ENCODE data around the gene EZR.

Gene EZR

GRCh38 chr6:158852312-158853071 is 33.3 kb upstream of the EZR start:
- CTCF ChIA-PET = interaction anchor here (1.2 to 2.0 kb wide), 3 partner anchors 17 to 33 kb away, joined by 3 to 4 read pairs (median 4); partner anchors contain the start of gene EZR
- TF ChIP-seq, protein P1, sequence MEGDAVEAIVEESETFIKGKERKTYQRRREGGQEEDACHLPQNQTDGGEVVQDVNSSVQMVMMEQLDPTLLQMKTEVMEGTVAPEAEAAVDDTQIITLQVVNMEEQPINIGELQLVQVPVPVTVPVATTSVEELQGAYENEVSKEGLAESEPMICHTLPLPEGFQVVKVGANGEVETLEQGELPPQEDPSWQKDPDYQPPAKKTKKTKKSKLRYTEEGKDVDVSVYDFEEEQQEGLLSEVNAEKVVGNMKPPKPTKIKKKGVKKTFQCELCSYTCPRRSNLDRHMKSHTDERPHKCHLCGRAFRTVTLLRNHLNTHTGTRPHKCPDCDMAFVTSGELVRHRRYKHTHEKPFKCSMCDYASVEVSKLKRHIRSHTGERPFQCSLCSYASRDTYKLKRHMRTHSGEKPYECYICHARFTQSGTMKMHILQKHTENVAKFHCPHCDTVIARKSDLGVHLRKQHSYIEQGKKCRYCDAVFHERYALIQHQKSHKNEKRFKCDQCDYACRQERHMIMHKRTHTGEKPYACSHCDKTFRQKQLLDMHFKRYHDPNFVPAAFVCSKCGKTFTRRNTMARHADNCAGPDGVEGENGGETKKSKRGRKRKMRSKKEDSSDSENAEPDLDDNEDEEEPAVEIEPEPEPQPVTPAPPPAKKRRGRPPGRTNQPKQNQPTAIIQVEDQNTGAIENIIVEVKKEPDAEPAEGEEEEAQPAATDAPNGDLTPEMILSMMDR (IDR thresholded peaks at IDR 0.05; ENCODE audit: control extremely low read depth, extremely low read depth, low read depth, missing control alignments) = no peak
- DNase-seq (ENCODE audit: extremely low spot score) = no peak
- POLR2A ChIA-PET = interaction anchor here (1.1 kb wide), 1 partner anchor 17 kb away, joined by 4 read pairs; no protein-coding TSS in a partner anchor

GRCh38 chr6:158850807-158851115 is 31.6 kb upstream of the EZR start:
- ChIA-PET POLR2A (no interaction called here), CTCF (interaction anchor here (1.3 to 2.0 kb wide), 2 partner anchors 11 to 18 kb away, joined by 4 to 5 read pairs; no protein-coding TSS in a partner anchor)
- no peak for DNase-seq (ENCODE audit: extremely low spot score)
- TF ChIP-seq, protein P1 (IDR thresholded peaks at IDR 0.05; ENCODE audit: control extremely low read depth, extremely low read depth, low read depth, missing control alignments) = no peak

DNA sequence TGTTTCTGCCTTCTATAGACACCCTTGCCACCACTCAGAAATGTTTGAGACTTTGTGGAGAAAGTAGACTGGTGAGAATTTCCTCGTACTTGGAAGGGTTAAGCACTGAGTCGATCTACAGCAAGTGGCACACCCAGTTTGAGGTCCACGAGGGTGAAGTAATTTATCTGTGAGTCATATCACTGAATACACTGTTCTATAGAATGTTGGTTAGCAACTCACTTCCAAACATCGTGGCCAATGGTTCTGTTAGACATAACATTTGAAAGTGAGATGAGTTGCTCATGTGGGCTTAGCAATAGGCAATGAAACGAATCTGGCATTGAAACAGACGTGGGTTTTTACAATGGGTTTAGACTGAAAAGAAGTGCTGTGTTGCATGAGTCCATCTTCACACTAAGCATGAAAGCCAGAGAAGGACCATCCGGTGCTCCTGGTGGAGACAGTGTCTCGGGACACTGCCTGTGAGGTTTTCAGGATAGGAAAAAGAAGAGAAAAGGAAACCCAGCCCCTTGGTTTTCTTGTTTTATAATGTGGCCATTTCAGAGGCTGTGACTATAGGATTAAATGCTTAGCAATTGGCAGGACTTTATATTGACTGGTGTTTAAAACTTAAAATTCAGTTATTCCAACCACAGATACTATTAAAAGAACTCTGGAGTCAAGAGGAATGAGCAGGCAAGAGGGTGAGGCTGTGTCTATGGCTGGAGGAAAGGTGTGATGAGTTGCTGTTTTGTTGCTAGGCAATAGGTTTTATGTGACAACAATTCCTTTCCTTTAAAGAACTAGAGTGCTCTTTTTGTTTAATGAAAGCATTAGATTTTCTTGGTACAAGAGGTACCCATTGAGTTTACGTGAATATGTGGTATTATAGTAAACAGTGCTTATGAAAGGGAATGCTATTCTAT is 31.0 kb upstream of the EZR start:
- DNase-seq (ENCODE audit: extremely low spot score) = no peak
- CTCF ChIA-PET = interaction anchor here (2.0 kb wide), 1 partner anchor 18 kb away, joined by 4 read pairs; no protein-coding TSS in a partner anchor
- POLR2A ChIA-PET = no interaction called here
- TF ChIP-seq, protein P1 (IDR thresholded peaks at IDR 0.05; ENCODE audit: control extremely low read depth, extremely low read depth, low read depth, missing control alignments) = no peak

DNA sequence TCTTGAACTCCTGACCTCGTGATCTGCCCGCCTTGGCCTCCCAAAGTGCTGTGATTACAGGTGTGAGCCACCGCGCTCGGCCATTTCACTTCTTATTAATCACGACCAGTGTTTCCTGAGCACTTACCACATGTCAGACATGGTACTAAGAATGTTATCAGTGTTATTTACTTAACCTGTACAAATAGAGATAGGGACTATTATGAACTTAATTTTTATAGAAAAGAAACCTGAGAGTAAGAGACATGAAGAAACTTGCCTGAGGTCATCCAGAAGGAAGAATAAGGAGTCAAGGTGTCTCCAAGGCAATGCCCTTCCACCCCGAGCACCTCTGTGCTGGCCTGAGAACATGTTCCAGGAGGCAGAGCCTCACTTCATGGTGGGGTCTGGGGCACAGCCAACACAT is 29.3 kb upstream of the EZR start:
- no peak for DNase-seq (ENCODE audit: extremely low spot score)
- TF ChIP-seq, protein P1 (IDR thresholded peaks at IDR 0.05; ENCODE audit: control extremely low read depth, extremely low read depth, low read depth, missing control alignments) = no peak
- ChIA-PET POLR2A (no interaction called here), CTCF (no interaction called here)

GRCh38 chr6:158847786-158848185 is 28.6 kb upstream of the EZR start:
- ChIA-PET CTCF (no interaction called here), POLR2A (no interaction called here)
- DNase-seq (ENCODE audit: extremely low spot score) = no peak

GRCh38 chr6:158847012-158847529 is 27.9 kb upstream of the EZR start:
- no peak for DNase-seq (ENCODE audit: extremely low spot score)
- TF ChIP-seq, protein P1 (IDR thresholded peaks at IDR 0.05; ENCODE audit: control extremely low read depth, extremely low read depth, low read depth, missing control alignments) = no peak
- POLR2A ChIA-PET = no interaction called here
- CTCF ChIA-PET = no interaction called here

More at GRCh38 chr6:158847786-158848185, 28.6 kb upstream of the EZR start:
- TF ChIP-seq, protein P1 (IDR thresholded peaks at IDR 0.05; ENCODE audit: control extremely low read depth, extremely low read depth, low read depth, missing control alignments) = no peak
